ENCODE measurements around the gene TDRD3. TPM values are rescaled to one million over a fixed set of nuclear protein-coding genes. Genes with fewer than 3 reads are reported as not detected.
"Not testable (repeated sequence)": the region's sequence is repeated elsewhere in the genome, so short reads cannot be mapped to it uniquely, and the experiment has no call there.

The TDRD3 gene
- total RNA-seq, 1 donor from 2014 or later: 25.6 TPM

DNA sequence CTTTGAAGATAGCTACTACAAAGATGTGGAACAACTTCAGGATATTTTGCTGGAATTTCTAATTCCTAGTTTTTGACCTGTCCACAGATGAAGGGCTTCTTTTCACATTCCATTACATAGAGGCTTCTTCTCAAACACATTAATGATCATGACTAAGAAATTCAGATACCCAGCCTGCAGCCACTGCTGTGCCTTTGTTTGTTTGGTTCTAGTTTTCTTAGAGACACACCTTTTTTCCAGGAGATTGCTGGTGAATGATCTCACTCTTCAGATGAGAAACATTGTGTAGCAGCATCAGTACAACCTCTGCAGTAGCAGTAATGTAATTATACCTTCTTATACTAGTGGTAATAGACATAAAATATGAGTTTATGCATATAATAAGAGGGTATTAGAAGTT is 5.0 kb downstream of the TDRD3 start:
- DNase-seq: no peak
- TF ChIP-seq, protein P1, sequence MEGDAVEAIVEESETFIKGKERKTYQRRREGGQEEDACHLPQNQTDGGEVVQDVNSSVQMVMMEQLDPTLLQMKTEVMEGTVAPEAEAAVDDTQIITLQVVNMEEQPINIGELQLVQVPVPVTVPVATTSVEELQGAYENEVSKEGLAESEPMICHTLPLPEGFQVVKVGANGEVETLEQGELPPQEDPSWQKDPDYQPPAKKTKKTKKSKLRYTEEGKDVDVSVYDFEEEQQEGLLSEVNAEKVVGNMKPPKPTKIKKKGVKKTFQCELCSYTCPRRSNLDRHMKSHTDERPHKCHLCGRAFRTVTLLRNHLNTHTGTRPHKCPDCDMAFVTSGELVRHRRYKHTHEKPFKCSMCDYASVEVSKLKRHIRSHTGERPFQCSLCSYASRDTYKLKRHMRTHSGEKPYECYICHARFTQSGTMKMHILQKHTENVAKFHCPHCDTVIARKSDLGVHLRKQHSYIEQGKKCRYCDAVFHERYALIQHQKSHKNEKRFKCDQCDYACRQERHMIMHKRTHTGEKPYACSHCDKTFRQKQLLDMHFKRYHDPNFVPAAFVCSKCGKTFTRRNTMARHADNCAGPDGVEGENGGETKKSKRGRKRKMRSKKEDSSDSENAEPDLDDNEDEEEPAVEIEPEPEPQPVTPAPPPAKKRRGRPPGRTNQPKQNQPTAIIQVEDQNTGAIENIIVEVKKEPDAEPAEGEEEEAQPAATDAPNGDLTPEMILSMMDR (IDR thresholded peaks at IDR 0.05): no peak
- H3K27ac ChIP-seq: no peak overlapping the region
- H3K27me3 ChIP-seq: no peaks in the 10 kb centered on the region
- intact Hi-C loops (cut with DNase I): no loop called here
- H3K4me3 ChIP-seq: no peak overlapping the region
- H3K4me1 ChIP-seq: peaks cover 11% of the 10 kb centered on the region
- no peaks in the 10 kb centered on the region for H3K9me3 ChIP-seq
- no peak for ATAC-seq
- no peaks in the 10 kb centered on the region for H3K36me3 ChIP-seq

DNA sequence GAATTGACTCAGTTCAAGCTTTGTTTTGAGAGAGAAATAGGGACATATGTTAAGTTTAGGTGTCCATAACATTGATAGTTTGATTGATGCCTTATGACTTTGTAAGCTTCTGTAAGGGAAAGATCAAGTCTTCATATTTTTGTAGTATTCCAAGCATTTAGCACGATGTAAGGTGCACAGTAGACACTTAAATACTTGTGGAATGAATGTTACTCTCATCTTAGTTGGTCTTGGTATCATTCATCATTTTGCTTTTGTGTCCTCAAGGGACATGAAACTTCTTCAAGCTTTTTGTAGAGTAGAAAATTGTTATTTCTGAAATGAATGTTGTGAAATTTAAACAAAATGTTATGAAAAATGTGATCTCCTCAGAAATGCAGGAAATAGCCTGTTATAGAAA is 10.1 kb downstream of the TDRD3 start:
- no peaks in the 10 kb centered on the region for H3K27me3 ChIP-seq
- DNase-seq: no peak
- peaks cover 13% of the 10 kb centered on the region for H3K4me1 ChIP-seq
- no peak for ATAC-seq
- TF ChIP-seq, protein P1 (IDR thresholded peaks at IDR 0.05): no peak
- H3K36me3 ChIP-seq: no peaks in the 10 kb centered on the region
- intact Hi-C loops (cut with DNase I): no loop called here
- H3K27ac ChIP-seq: no peak overlapping the region
- H3K9me3 ChIP-seq: no peaks in the 10 kb centered on the region
- H3K4me3 ChIP-seq: no peak overlapping the region

DNA sequence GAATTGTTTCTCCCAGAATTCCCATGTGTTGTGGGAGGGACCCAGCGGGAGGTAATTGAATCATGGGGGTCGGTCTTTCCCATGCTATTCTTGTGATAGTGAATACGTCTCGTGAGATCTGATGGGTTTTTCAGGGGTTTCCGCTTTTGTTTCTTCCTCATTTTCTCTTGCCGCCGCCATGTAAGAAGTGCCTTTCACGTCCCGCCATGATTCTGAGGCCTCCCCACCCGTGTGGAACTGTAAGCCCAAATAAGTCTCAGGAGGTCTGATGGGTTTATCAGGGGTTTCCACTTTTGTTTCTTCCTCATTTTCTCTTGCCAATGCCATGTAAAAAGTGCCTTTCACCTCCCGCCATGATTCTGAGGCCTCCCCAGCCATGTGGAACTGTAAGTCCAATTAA is 10.8 kb downstream of the TDRD3 start:
- DNase-seq; H3K27me3 ChIP-seq; H3K36me3 ChIP-seq; H3K4me3 ChIP-seq; H3K9me3 ChIP-seq; ATAC-seq; intact Hi-C loops (cut with DNase I); H3K27ac ChIP-seq: not testable (repeated sequence)
- peaks cover 20% of the 10 kb centered on the region for H3K4me1 ChIP-seq

DNA sequence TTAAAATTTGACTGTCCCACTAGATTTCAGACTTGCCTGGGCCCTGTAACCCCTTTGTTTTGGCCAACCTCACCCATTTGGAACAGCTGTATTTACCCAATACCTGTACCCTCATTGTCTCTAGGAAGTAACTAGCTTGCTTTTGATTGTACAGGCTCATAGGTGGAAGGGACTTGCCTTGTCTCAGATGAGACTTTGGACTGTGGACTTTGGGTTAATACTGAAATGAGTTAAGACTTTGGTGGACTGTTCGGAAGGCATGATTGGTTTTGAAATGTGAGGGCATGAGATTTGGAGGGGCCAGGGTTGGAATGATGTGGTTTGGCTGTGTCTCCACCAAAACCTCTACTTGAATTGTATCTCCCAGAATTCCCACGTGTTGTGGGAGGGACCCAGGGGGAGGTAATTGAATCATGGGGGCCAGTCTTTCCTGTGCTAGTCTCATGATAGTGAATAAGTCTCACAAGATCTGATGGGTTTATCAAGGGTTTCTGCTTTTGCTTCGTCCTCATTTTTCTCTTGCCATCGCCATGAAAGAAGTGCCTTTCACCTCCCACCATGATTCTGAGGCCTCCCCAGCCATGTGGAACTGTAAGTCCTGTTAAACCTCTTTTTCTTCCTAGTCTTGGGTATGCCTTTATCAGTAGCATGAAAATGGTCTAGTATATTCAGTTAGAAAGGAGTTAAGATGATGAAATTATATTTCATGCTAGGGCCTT is 12.7 kb downstream of the TDRD3 start:
- DNase-seq; ATAC-seq; H3K27me3 ChIP-seq; H3K27ac ChIP-seq; H3K4me3 ChIP-seq; intact Hi-C loops (cut with DNase I); H3K9me3 ChIP-seq; H3K36me3 ChIP-seq: not testable (repeated sequence)
- H3K4me1 ChIP-seq: peaks cover 21% of the 10 kb centered on the region

DNA sequence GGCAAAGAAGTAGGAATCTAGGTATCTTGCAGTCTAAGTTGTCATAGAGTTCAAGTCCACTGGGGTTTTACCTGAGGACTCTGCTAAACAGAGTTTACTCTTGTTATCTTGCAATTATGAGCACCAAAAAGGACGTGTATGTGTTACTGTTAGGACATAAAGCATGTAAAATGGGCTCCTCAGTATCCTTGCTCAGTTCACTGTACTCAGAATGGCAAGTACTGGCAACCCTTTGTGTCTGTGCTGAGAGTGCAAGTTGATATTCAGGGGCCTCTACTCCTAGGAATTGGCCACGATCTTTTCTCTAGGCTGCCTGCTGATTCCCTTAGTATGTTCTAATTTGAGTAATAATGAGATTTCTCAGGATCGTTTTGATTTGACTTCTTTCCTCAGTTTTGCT is 13.3 kb downstream of the TDRD3 start:
- H3K27ac ChIP-seq: no peak overlapping the region
- no peak overlapping the region for H3K4me3 ChIP-seq
- H3K9me3 ChIP-seq: no peaks in the 10 kb centered on the region
- no peaks in the 10 kb centered on the region for H3K36me3 ChIP-seq
- no peaks in the 10 kb centered on the region for H3K27me3 ChIP-seq
- DNase-seq (no peak), ATAC-seq (no peak)
- peaks cover 21% of the 10 kb centered on the region for H3K4me1 ChIP-seq
- intact Hi-C loops (cut with DNase I): no loop called here
- TF ChIP-seq, protein P1 (IDR thresholded peaks at IDR 0.05): no peak

DNA sequence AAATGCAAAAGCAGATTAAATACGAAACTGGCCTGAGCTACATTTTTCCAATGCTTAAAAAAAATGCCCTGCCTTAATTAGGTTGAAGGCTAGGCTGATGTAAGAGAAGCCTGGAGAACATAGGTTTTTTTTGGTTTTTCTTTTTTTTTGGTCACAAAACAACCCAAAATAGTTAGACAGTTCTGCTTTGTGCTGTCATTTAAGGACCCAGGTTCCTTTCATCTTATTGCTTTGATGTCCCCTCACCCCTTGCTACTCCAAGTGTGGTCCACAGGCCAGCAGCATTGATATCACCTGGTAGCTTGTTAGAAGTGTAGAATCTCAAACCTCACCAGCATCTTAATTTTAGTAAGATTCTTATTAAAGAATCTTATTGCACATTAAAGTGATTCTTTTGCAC is 14.4 kb downstream of the TDRD3 start:
- TF ChIP-seq, protein P1 (IDR thresholded peaks at IDR 0.05): no peak
- Histone ChIP-seq H3K4me1 (peaks cover 21% of the 10 kb centered on the region), H3K27ac (no peak overlapping the region)

DNA sequence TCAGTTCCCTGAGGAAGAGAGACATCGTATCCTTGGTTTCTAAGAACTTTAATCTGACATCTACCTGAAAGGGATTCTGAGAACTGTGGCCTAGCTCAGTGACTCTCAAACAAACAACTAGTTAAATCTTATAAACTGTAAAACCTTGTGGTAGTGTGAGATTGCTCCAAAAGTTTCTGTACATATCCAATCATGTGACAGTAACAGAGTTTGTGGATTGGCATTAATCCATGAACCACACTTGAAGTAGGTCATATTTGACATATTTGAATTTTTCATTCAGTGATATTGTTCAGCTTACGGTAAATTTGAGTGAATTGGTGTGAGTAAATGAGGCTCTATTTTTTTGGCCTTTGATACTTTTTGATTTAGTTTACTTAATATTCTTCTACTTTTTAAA is 15.0 kb downstream of the TDRD3 start:
- intact Hi-C loops (cut with DNase I): no loop called here
- no peak for ATAC-seq
- H3K4me1 ChIP-seq: peaks cover 21% of the 10 kb centered on the region

More for the DNA sequence above, 14.4 kb downstream of the TDRD3 start:
- no peak overlapping the region for H3K4me3 ChIP-seq
- ATAC-seq (no peak), DNase-seq (no peak)
- no peaks in the 10 kb centered on the region for H3K27me3 ChIP-seq
- H3K9me3 ChIP-seq: no peaks in the 10 kb centered on the region
- intact Hi-C loops (cut with DNase I): no loop called here
- no peaks in the 10 kb centered on the region for H3K36me3 ChIP-seq

More for the DNA sequence above, 15.0 kb downstream of the TDRD3 start:
- Histone ChIP-seq H3K27me3 (no peaks in the 10 kb centered on the region), H3K9me3 (no peaks in the 10 kb centered on the region), H3K4me3 (no peak overlapping the region), H3K27ac (no peak overlapping the region), H3K36me3 (no peaks in the 10 kb centered on the region)
- DNase-seq: no peak
- TF ChIP-seq, protein P1 (IDR thresholded peaks at IDR 0.05): no peak

Data from upper lobe of right lung (tissue), 1 donor.